Measurements from ENCODE around the gene GRAP2. TPM values are rescaled to one million over a fixed set of nuclear protein-coding genes. Genes with fewer than 3 reads are reported as not detected.

GRAP2 gene
- total RNA-seq, 1 experiment from 2014 or later: 0.54 TPM

- intact Hi-C loops (cut with micrococcal nuclease; ENCODE audit: unreplicated experiment): no loop called here
Measured at GRCh38 chr22:39917776-39918495, 17.1 kb downstream of the GRAP2 start.

More at GRCh38 chr22:39917776-39918495, 17.1 kb downstream of the GRAP2 start:
- ChIA-PET CTCF (no interaction called here), POLR2A (interaction anchor here (0.6 kb wide), 1 partner anchor 374 kb away, joined by 6 read pairs; no protein-coding TSS in a partner anchor)
- Histone ChIP-seq H3K4me3 (ENCODE audit: low read depth in 2 of 2, low read length in 2 of 2) (no peak overlapping the region), H3K9me3 (ENCODE audit: control insufficient read depth, insufficient read depth, low read depth, low read length) (no peaks in the 10 kb centered on the region), H3K27ac (ENCODE audit: low read length) (no peak overlapping the region), H3K4me1 (ENCODE audit: control insufficient read depth, insufficient read depth, low read length) (no peaks in the 10 kb centered on the region), H3K27me3 (ENCODE audit: control insufficient read depth, insufficient read depth, low read length) (no peaks in the 10 kb centered on the region), H3K36me3 (ENCODE audit: control insufficient read depth, insufficient read depth, low read length) (no peaks in the 10 kb centered on the region)
- TF ChIP-seq TCF7L2 (IDR thresholded peaks at IDR 0.05; ENCODE audit: low read depth, low read length): no peak
- no peak for TF ChIP-seq CTCF (IDR thresholded peaks at IDR 0.05)
- no peak for TF ChIP-seq SIN3A (IDR thresholded peaks at IDR 0.05; ENCODE audit: borderline replicate concordance, insufficient read depth, low read depth, low read length)
- no peak for TF ChIP-seq POLR2AphosphoS5 (IDR thresholded peaks at IDR 0.05; ENCODE audit: low read depth, low read length)
- TF ChIP-seq REST (IDR thresholded peaks at IDR 0.05; ENCODE audit: insufficient read depth in 1 of 2, low read depth in 2 of 2, low read length in 1 of 2): no peak
- ATAC-seq: no peak
- no TSS peak for BruUV-seq (replicated peaks)
- in situ Hi-C loops (cut with HindIII; ENCODE audit: low pct_unique_long_range_greater_than_20kb, low sequenced_read_pairs): no loop called here
- no peak for DNase-seq (ENCODE audit: low read depth, low spot score)

Measured in Panc1 (cell line).